AG10803 (cell line): ENCODE results near the gene BCAR3.

Experiments used
- DNase-seq: peaks from one replicate; pipeline ENCODE4 v3.0.0; 2010; ENCODE audit warnings: low read depth
- H3K4me3 ChIP-seq: 2 replicates; pipeline ENCODE4 v1.5.1; 2011; ENCODE audit warnings: mild to moderate bottlenecking, low read length, control low read depth
- TF ChIP-seq, protein P1 (sequence below): conservative IDR thresholded peaks from 2 replicates; pipeline ENCODE4 v1.5.1; 2011; ENCODE audit warnings: mild to moderate bottlenecking, low read length, control low read depth, inconsistent platforms

BCAR3 gene

DNA sequence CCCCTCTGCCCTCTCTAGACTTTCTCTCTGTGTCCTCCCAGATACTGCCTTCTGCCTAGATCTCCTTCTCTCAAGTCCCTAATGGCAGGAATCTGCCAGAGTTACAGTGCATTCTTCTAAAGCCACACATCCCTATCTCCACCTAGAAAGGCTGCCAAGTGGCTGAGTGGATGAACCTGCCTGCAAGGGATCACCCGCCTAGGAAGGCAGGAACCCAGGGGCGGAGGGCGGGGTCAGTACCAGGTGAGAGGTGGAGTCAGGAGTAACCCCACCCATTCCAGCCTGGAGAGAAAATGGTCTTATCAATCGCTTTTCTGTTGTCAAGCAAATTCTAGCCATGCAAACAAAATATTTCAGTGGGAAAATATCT is 60.8 kb downstream of the BCAR3 start:
- H3K4me3 ChIP-seq: no peak overlapping the region
- DNase-seq: peak; percentile 53
- TF ChIP-seq, protein P1, sequence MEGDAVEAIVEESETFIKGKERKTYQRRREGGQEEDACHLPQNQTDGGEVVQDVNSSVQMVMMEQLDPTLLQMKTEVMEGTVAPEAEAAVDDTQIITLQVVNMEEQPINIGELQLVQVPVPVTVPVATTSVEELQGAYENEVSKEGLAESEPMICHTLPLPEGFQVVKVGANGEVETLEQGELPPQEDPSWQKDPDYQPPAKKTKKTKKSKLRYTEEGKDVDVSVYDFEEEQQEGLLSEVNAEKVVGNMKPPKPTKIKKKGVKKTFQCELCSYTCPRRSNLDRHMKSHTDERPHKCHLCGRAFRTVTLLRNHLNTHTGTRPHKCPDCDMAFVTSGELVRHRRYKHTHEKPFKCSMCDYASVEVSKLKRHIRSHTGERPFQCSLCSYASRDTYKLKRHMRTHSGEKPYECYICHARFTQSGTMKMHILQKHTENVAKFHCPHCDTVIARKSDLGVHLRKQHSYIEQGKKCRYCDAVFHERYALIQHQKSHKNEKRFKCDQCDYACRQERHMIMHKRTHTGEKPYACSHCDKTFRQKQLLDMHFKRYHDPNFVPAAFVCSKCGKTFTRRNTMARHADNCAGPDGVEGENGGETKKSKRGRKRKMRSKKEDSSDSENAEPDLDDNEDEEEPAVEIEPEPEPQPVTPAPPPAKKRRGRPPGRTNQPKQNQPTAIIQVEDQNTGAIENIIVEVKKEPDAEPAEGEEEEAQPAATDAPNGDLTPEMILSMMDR: peak; percentile 28

DNA sequence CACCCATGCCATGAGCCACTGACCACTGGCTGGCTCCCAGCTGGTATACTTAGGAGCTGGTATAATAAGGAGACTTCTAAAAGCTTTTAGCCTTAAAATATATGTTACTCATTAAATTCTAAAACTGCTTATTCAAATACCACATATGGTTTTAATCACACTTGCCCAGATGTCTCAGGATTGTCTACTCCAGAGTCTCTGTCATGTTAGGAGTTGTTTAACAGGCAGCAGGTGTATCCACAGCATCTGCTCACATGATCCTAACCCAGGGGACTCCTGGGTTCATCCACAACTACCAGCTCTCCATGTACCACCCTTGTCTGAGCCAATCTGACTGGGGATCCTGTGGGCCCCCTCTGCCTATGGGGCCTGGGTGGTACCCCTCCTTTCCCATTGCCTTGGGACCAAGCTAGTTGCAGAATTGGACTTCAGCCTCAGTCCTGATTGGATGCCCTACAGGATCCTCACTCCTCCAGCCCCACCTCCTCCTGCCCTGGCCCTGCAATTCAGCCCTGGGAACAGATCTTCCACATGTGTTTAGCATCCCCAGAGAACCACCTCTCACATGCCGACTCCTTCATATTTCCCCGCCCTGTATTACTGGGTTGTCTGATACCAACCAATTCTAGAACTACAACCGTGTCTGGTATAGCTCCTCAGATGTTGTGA is 61.3 kb downstream of the BCAR3 start:
- H3K4me3 ChIP-seq: no peak overlapping the region
- DNase-seq: peak; percentile 79
- TF ChIP-seq, protein P1: no peak

GRCh38 chr1:93619507-93620171 is 62.0 kb downstream of the BCAR3 start:
- DNase-seq: no peak
- TF ChIP-seq, protein P1: no peak
- H3K4me3 ChIP-seq: no peak overlapping the region

DNA sequence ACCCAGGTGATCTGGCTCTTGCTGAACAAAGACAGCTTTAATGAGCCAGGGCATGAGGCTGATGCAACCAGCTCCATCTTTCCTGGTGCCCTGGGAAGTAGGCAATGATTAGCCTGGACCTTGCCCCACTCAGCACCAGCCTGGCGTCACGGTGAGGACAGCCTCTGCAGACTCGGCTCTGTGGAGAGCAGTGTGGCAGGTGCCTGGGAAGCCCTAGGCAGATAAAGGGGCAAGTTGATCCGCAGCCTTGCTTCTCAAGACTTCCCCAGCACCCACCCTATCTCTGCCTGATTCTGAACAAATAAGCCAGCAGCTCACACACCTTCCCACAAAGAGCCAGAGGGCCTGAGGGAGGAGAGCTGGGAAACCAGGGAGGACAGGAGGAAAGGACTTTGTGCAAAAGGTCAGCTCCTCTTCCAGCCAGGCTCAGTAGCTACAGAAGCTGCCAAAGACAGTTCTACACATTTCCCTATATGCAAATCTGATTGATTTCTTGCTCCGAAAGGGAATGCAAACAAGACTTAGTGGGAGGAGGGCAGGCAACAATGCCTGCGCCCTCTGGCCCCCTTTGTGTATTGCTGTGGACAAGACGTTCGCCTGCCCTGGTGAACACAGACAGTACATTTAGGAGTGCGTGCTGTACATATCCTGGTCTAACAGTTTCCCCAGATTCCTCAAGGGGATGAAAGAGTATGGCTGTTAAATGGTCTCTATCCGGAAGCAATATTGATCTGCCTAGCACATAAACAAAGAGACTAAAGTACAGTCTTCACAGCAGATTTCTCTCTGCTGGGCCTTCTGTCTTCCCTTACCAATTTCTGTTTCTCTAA is 63.8 kb downstream of the BCAR3 start:
- H3K4me3 ChIP-seq: no peak overlapping the region
- TF ChIP-seq, protein P1: no peak
- DNase-seq: no peak

GRCh38 chr1:93616996-93617669 is 64.5 kb downstream of the BCAR3 start:
- no peak overlapping the region for H3K4me3 ChIP-seq
- DNase-seq: peak; percentile 67
- TF ChIP-seq, protein P1: no peak

GRCh38 chr1:93616221-93616995 is 65.2 kb downstream of the BCAR3 start:
- no peak overlapping the region for H3K4me3 ChIP-seq
- DNase-seq: peak; percentile 40
- TF ChIP-seq, protein P1: no peak
